ENCODE data around the gene CRYBB3.

DNA sequence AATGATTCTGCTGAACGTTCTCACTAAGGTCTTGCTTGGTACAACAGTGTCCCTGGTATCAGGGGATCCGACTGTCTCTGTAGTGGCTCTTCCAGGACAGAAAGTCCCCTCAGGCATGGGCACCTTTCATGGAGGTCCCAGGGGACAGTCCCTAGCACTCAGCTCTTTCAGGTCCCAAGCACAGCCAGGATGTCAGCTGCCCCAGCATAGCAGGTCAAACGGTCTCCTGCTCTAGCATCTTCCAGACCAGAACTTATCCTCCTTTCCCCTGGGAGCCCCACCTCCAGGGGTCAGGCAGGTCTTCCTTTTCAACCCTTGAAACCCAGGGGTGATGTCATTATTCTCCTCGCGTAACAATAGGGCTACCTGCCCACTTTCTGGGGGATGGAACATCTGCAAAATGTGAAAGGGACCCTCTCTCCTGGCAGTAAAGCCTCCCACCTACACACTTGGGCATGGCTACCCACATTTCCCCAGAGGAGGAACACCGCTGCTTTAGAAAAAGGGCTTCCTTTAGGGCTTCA lies 24.7 kb upstream of the CRYBB3 start:
- TF ChIP-seq SIN3A (IDR thresholded peaks at IDR 0.05; ENCODE audit: low read depth) = no peak
- TF ChIP-seq POLR2A (IDR thresholded peaks at IDR 0.05; ENCODE audit: borderline replicate concordance, extremely low read depth, insufficient read depth, insufficient read length) = no peak
- no peak for TF ChIP-seq JUND (IDR thresholded peaks at IDR 0.05)
- TF ChIP-seq, protein P1, sequence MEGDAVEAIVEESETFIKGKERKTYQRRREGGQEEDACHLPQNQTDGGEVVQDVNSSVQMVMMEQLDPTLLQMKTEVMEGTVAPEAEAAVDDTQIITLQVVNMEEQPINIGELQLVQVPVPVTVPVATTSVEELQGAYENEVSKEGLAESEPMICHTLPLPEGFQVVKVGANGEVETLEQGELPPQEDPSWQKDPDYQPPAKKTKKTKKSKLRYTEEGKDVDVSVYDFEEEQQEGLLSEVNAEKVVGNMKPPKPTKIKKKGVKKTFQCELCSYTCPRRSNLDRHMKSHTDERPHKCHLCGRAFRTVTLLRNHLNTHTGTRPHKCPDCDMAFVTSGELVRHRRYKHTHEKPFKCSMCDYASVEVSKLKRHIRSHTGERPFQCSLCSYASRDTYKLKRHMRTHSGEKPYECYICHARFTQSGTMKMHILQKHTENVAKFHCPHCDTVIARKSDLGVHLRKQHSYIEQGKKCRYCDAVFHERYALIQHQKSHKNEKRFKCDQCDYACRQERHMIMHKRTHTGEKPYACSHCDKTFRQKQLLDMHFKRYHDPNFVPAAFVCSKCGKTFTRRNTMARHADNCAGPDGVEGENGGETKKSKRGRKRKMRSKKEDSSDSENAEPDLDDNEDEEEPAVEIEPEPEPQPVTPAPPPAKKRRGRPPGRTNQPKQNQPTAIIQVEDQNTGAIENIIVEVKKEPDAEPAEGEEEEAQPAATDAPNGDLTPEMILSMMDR (IDR thresholded peaks at IDR 0.05 in 2 of 3, conservative IDR thresholded peaks at IDR 0.05 in 1 of 3; ENCODE audit: borderline replicate concordance in 1 of 3, insufficient read depth in 1 of 3, low read depth in 2 of 3, low read length in 2 of 3) = no peak
- no peak for TF ChIP-seq SRF (IDR thresholded peaks at IDR 0.05; ENCODE audit: low read depth)

All from HCT116 (cell line).